ENCODE measurements around the gene SLC51B.

- no peak for TF ChIP-seq CTCF (conservative IDR thresholded peaks at IDR 0.05; ENCODE audit: low read depth, low read length)
- no peak for TF ChIP-seq EZH2 (IDR thresholded peaks at IDR 0.05; ENCODE audit: borderline replicate concordance, low read depth, low read length, poor library complexity, severe bottlenecking)
Measured at GRCh38 chr15:65049418-65049840, 4.2 kb downstream of the SLC51B start.

Data from A673 (cell line).